Stimulated activated naive CD4-positive, alpha-beta T cell treated with Interleukin-2 at 50 U/mL for 16 hours (primary cell): ENCODE measurements around the gene DNLZ.
A peak's percentile ranks its signal among the peaks of the same experiment; 100 is the strongest.
"Not testable (repeated sequence)": the region's sequence is repeated elsewhere in the genome, so short reads cannot be mapped to it uniquely, and the experiment has no call there.

ENCODE experiments used
- DNase-seq: peaks from one replicate; lab custom pipeline; 2025; lab: John Stamatoyannopoulos, UW

Gene DNLZ

GRCh38 chr9:136331030-136331429 is 32.5 kb downstream of the DNLZ start:
- DNase-seq: no peak

DNA sequence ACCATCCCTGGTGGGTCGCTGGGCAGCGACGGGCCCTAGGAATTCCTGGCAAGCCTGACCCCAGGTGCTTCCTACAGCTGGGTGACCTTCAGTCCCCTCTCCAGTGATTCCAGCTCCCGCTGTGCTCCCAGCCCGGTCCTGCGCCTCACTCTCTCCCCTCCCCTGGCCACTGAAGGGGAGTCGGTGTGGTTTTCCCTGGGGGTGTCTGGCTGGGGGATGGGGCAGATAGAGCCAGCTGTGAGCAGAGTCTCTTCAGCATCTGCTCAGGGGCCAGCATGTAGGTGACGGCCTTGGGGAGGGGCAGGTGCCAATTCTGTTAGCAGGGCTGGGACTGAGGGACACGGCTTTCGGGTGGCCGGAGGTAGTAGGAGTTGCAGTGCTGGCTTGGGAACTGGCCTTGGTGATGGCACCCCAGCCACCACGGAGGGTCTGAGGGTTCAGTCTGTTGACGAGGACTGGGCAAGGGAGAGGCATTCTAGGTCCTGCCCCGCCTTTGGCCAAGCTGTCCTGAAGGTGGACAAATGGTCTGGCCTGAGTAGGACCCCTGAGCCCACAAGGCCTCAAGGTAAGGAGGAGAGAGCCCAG is 33.0 kb downstream of the DNLZ start:
- no peak for DNase-seq

- no peak for DNase-seq
These were observed 33.7 kb downstream of the DNLZ start for GRCh38 chr9:136329636-136330405.

DNA sequence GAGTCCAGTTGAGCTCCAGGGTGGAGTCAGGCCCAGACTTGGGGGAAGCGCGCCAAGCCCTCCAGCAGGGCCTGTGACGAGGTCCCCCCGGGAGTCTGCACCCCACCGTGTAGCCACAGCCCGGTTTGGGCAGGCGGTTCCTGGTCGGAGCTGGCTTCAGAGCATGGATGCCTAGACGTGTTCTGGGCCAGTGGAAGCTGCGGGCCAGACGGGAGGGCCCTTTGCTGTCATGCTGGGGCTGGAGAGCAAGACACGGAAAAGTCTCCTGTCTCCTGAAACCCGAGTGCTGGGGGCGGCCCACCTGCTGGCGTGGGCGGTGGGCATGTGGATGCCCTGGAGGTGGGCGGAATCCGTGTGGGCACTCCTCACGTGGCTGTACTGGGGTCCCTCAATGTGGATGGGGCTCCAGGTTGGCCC is 34.3 kb downstream of the DNLZ start:
- no peak for DNase-seq

- no peak for DNase-seq
These were observed 34.9 kb downstream of the DNLZ start for GRCh38 chr9:136328622-136329041.

- no peak for DNase-seq
These were observed 35.4 kb downstream of the DNLZ start for GRCh38 chr9:136328011-136328621.

DNA sequence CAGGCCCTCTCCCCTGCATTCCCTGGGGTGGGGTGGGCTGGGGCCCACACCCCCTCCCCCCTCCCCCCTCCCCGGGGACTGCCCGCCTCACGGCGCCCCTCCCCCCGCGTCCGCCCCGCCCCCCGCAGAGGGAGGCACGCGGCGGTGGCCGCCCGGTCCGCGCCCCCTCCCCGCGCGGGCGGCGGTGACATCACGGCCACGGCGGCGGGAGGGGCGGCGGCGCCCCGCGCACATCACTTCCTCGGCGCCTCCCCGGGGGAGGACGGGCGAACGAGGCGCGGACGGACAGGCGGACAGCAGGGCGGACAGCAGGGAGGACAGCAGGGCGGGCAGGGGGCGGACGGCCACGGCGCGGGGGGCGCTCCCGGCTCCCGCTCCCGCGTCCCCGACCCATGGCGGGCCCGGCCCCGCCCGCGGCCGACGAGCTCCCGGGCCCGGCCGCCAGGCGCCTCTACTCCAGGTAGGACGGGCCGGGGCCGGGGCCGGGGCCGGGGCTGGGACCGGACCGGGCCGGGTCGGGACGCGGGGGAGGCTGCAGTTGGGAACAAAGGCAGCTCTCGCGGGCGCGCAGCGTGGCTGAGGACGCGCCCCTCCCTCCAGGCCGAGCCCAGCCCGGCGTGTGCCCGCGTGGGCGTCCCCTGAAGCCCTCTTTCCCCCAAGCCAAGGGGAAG is 36.1 kb downstream of the DNLZ start, which contains the start of gene GPSM1:
TSS of gene GPSM1 (plus strand) at position 236 of the 671 bp plus-strand sequence. CDS start at position 393, 157 bp downstream.
- peak; percentile 12 for DNase-seq

- no peak for DNase-seq
These were observed 36.7 kb downstream of the DNLZ start for GRCh38 chr9:136326761-136327303.

GRCh38 chr9:136326061-136326760 is 37.3 kb downstream of the DNLZ start:
- DNase-seq: no peak

- no peak for DNase-seq
These were observed 38.2 kb downstream of the DNLZ start for GRCh38 chr9:136325358-136325757.

DNA sequence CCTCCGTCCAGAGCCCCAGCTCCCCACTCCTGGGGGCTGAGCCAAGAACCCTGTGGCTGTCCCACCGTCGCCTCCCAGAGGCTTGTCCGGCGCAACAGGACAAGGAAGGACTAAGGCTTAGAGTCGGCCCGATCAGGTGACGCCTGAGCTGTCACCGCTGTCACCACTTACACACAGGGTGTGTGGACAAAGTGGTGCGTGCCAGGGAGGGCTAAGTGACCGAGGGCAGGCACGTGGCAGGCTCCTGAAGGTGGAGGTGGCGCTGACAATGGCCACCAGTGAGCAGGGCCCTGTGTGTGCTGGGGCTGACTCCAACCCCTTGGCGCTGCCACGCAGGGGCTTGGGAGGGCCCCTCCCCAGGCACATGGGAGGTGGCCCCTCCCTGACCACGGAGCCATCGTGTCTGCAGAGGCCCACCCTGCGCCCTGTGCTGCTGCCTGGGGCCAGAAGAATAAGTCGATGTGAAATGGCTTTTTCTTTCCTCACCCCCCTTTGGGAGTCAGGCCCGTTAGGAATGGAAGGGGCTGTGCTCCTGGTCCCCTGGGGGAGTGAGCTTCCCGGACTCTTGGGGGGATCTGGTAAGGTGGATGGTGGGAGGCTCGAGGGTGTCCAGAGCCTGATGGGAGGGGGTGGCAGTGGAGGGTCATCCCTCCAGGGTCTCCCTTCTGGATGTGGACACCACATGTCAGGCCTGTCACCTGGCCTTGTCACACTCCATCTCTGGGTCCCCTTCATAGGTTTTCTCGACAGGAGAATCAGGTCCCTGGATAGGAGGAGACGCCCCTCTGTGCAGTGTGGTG is 38.8 kb downstream of the DNLZ start:
- DNase-seq: no peak

DNA sequence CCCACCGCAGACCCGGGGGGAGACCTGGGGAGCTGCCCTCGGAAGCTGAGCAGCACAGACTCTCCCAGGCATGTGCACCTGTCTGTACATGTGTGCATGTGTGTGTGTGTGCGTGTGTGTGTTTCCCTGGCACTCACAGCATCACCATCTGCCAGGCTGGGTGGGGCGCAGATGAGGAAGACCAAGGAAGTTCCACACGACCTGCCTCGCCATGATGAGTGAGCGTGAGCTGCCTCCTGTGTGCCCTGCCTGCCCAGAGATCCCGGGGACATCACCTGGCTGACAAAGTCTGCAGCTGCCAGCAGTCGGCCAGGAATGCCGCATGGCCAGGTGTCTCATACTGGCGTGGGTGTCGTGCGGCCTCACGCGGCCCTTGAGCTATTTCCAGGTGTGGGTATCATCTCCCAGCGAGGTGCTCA is 40.2 kb downstream of the DNLZ start:
- DNase-seq: no peak

DNA sequence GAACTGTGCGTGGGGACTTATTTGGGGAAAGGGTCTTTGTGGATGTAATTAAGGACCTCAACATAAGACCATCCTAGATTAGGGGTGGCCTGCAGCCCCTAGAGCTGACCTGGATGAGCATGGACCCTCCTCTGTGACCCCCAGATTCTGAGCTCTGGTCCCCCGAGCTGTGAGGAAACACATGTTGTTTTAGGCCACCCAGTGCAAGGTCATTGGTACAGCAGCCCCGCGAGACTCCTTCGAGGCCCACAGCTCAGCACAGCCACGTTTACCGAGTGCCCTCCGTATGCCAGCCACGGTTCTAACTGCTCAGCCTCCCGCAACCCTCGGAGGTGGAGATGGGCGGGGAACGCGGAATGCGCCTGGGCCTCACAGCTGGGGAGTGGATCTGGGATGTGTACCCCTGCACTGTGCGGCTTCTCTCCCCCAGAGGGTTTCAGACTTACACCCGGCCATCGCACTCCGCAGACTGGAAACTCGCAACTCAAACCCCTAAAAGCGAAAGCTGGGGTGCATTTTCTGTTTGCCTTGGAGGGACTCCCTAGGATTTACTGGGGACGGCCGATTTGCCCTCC is 40.7 kb downstream of the DNLZ start:
- DNase-seq: no peak

- DNase-seq: no peak
These were observed 42.0 kb downstream of the DNLZ start for GRCh38 chr9:136321561-136321960.

GRCh38 chr9:136320972-136321371 is 42.6 kb downstream of the DNLZ start:
- DNase-seq: not testable (repeated sequence)

DNA sequence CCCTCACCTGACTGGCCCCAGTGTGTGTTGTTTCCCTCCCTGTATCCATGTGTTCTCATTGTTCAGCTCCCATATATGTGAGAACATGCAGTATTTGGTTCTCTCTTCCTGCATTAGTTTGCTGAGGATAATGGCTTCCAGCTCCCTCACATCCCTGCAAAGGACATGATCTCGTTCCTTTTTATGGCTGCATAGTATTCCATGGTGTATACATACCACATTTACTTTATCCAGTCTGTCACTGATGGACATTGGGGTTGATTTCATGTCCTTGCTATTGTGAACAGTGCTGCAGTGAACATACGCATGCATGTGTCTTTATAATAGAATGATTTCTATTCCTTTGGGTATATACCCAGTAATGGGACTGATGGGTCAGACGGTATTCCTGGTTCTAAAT is 43.6 kb downstream of the DNLZ start:
- not testable (repeated sequence) for DNase-seq

DNA sequence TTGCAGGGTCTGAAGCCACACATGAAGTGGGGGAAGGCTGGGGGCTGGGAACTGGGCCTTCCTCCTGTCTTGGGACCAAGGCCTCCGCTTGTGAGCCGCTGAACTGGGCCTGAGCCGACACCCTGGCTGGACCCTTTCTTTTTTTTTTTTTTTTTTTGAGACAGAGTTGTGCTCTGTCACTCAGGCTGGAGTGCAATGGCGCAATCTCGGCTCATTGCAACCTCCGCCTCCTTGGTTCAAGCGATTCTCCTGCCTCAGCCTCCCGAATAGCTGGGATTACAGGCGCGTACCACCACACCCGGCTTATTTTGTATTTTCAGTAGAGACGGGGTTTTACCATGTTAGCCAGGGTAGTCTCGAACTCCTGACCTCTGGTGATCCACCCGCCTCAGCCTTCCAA is 44.3 kb downstream of the DNLZ start:
- DNase-seq: not testable (repeated sequence)

- DNase-seq: no peak
These were observed 44.7 kb downstream of the DNLZ start for GRCh38 chr9:136318776-136319241.

- no peak for DNase-seq
These were observed 45.3 kb downstream of the DNLZ start for GRCh38 chr9:136318111-136318775.

DNA sequence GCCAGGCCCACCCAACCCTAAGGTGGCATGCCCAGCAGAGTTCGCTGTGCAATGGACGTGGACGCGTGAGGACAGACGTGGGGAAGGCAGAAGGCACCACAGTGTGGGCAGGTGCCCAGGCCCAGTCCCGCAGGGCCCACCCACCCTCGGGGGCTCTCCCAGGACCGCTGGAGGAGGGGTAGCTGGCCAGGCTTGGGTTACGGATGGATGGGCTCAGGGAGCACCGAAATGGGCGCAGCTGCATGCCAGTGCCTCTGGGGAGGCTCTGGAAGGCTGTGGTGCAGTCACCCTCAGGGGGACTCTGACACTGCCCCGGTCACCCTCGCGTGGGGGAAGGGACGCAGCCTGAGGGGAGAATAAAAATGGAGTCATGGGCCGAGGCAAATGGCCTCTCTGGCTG is 45.8 kb downstream of the DNLZ start:
- no peak for DNase-seq
